CD4-positive, alpha-beta T cell treated with Interleukin-4 for 4 hours (primary cell): ENCODE data around the gene KIF23.

Source experiments
- DNase-seq: peaks from one replicate; pipeline ENCODE4 v3.0.0-alpha.2; 2020

KIF23 gene

DNA sequence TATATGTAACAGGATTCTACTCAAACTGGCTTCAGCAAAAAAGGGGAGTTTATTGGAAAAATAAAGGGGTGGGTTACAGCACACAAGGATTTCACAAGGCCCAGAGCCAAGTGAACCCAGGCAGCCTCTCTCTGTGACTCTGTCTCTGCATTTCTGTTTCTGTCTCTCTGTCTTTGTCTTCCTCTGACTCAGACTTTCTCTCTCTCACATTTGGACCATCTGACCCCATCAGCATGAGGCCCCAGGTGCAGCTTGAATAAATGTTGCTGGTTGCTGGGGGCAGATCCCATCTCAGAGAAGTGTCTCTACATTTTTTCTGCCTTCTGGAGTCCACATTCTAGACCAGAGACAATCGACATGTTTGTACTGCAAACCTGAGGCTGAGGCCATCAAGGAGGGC lies 83.5 kb downstream of the KIF23 start:
- no peak for DNase-seq
